HepG2 (cell line): Measurements from ENCODE around the gene ACOT13. TPM values are rescaled to one million over a fixed set of nuclear protein-coding genes. Genes with fewer than 3 reads are reported as not detected.
A peak's percentile ranks its signal among the peaks of the same experiment; 100 is the strongest.

Experiments
- ATAC-seq: fragments of 200-7000 bp; cut with Tn5 transposase; 3 replicates; pipeline ENCODE4 v1.9.1; 2020; ENCODE audit warnings: mild to moderate bottlenecking, moderate library complexity
- BruUV-seq: library from RNA; stranded (reverse); fragments of 400-500 nt; replicated peaks from 2 replicates; lab custom pipeline; 2021; lab: Mats Ljungman, UMichigan
- CTCF ChIA-PET: fragments of 300-600 bp; formaldehyde crosslinking; extraction: SDS; loops from one replicate; lab custom pipeline; 2021; ENCODE audit warnings: low total read pairs, inconsistent platforms, low intra/inter-chr PET ratio; lab: Yijun Ruan, JAX
- POLR2A ChIA-PET: fragments of 350-600 bp; sonication (Branson Sonifier 250); formaldehyde crosslinking; loops from one replicate; lab custom pipeline; 2020; ENCODE audit warnings: antibody characterized with exemption, inconsistent platforms; lab: Yijun Ruan, JAX
- DNase-seq: peaks from one replicate; pipeline ENCODE4 v3.0.0-alpha.2; 2015; ENCODE audit warnings: low spot score
- FAIRE-seq: peaks from 3 replicates; lab custom pipeline; 2011; peaks lifted over from hg19 to GRCh38; lab: Jason Lieb, UNC
- H2AFZ ChIP-seq: one replicate; pipeline ENCODE4 v1.6.1; 2011; ENCODE audit warnings: low read length, inconsistent platforms
- H3K27ac ChIP-seq: fragments of 300-600 bp; 3 replicates; pipeline ENCODE4 v1.8.0; 2011; ENCODE audit warnings: mixed run types, mild to moderate bottlenecking, mixed read lengths, low read length, inconsistent platforms; ENCODE audit not compliant: insufficient read depth; ENCODE audit errors: extremely low read length
- H3K27me3 ChIP-seq, 2 experiments: fragments of 200-600 bp in 1 of 2; 2 replicates in 1 of 2; 3 replicates in 1 of 2; pipeline versions ENCODE4 v1.6.0 to v1.8.0; 2011; ENCODE audit warnings: low read length in 2 of 2, mild to moderate bottlenecking in 2 of 2, moderate library complexity in 2 of 2, inconsistent platforms in 1 of 2; ENCODE audit not compliant: insufficient read depth in 2 of 2, control insufficient read depth in 1 of 2
- H3K36me3 ChIP-seq, 2 experiments: fragments of 200-600 bp in 1 of 2; replicated peaks in 1 of 2; 2 replicates in 1 of 2; 3 replicates in 1 of 2; pipeline versions ENCODE4 v1.5.1 to v1.8.0; 2011; ENCODE audit warnings: low read length in 2 of 2, inconsistent platforms in 1 of 2; ENCODE audit not compliant: insufficient read depth in 2 of 2, control insufficient read depth in 1 of 2
- H3K4me1 ChIP-seq: 2 replicates; pipeline ENCODE4 v1.5.1; 2012; ENCODE audit warnings: low read length, inconsistent platforms; ENCODE audit not compliant: insufficient read depth
- H3K4me2 ChIP-seq: 2 replicates; pipeline ENCODE4 v1.6.0; 2011; ENCODE audit warnings: low read depth, low read length, inconsistent platforms
- H3K4me3 ChIP-seq, 3 experiments: fragments of 200-600 bp in 1 of 3; sonication (generic), shearing (Covaris generic) in 1 of 3; replicated peaks in 1 of 3; 2 replicates each; pipeline ENCODE4 v1.5.1; 2011 to 2016; ENCODE audit warnings: low read length in 3 of 3, inconsistent platforms in 2 of 3, low read depth in 2 of 3, mild to moderate bottlenecking in 2 of 3, control low read depth in 1 of 3, mixed read lengths in 1 of 3; ENCODE audit not compliant: insufficient read depth in 1 of 3
- H3K79me2 ChIP-seq: one replicate; pipeline ENCODE4 v1.6.1; 2011; ENCODE audit warnings: low read length, inconsistent platforms; ENCODE audit not compliant: insufficient read depth
- H3K9ac ChIP-seq: 2 replicates; pipeline ENCODE4 v1.6.0; 2011; ENCODE audit warnings: mild to moderate bottlenecking, low read depth, low read length, inconsistent platforms; ENCODE audit not compliant: insufficient read depth
- H3K9me3 ChIP-seq: 2 replicates; pipeline ENCODE4 v1.5.1; 2012; ENCODE audit warnings: mild to moderate bottlenecking, low read length
- H4K20me1 ChIP-seq: 2 replicates; pipeline ENCODE4 v1.6.0; 2011; ENCODE audit warnings: inconsistent platforms, mild to moderate bottlenecking, low read length, moderate library complexity; ENCODE audit not compliant: insufficient read depth
- ARHGAP35 ChIP-seq: sonication (generic); formaldehyde crosslinking; IDR thresholded peaks from 2 replicates; pipeline ENCODE4 v1.9.0; 2022; ENCODE audit warnings: mild to moderate bottlenecking, inconsistent platforms, moderate library complexity, missing genetic modification reagents, borderline replicate concordance
- FOXK1 ChIP-seq: sonication (generic); formaldehyde crosslinking; IDR thresholded peaks from 2 replicates; pipeline ENCODE4 v1.4.0; 2020; ENCODE audit warnings: low read depth, missing genetic modification reagents, borderline replicate concordance
- IKZF4 ChIP-seq: sonication (generic); formaldehyde crosslinking; IDR thresholded peaks from 2 replicates; pipeline ENCODE4 v1.5.1; 2020; ENCODE audit warnings: borderline replicate concordance, mild to moderate bottlenecking, low read depth, missing genetic modification reagents; ENCODE audit errors: not compliant biosample characterization
- NFE2L1 ChIP-seq: sonication (generic); formaldehyde crosslinking; IDR thresholded peaks from 2 replicates; pipeline ENCODE4 v1.4.0; 2020; ENCODE audit warnings: missing genetic modification reagents, mild to moderate bottlenecking, borderline replicate concordance
- POLR2G ChIP-seq: fragments of 200-400 bp; formaldehyde crosslinking; IDR thresholded peaks from 2 replicates; pipeline ENCODE4 v1.6.1; 2018; ENCODE audit warnings: mild to moderate bottlenecking, low read depth, low read length, moderate library complexity
- SYNCRIP ChIP-seq: fragments of 200-400 bp; formaldehyde crosslinking; IDR thresholded peaks from 2 replicates; pipeline ENCODE4 v1.6.1; 2018; ENCODE audit warnings: mild to moderate bottlenecking, low read depth, low read length; ENCODE audit not compliant: insufficient read depth
- ZNF121 ChIP-seq: sonication (generic); formaldehyde crosslinking; IDR thresholded peaks from 2 replicates; pipeline ENCODE4 v1.5.0; 2020; ENCODE audit warnings: mild to moderate bottlenecking, missing genetic modification reagents
- ZNF367 ChIP-seq: sonication (generic); formaldehyde crosslinking; IDR thresholded peaks from 2 replicates; pipeline ENCODE4 v1.4.0; 2020; ENCODE audit warnings: missing genetic modification reagents, borderline replicate concordance
- WGBS: methylation state at CpG from one replicate; pipeline ENCODE4 v1.1.6; 2017; ENCODE audit warnings: low lambda C conversion rate; 5-methylcytosine and 5-hydroxymethylcytosine counted together
- in situ Hi-C: cut with HindIII; loops from 2 replicates; pipeline ENCODE4 v1.10.0; 2017; ENCODE audit warnings: low pct_unique_long_range_greater_than_20kb; ENCODE audit not compliant: extremely low pct_ligation_motif_present
- intact Hi-C: fragments of 100-400 bp; cut with micrococcal nuclease; formaldehyde crosslinking; loops from one replicate; pipeline ENCODE4 v1.10.0; 2022; ENCODE audit not compliant: unreplicated experiment
- polyA plus RNA-seq, 8 experiments: library from polyadenylated mRNA; depleted of rRNA in 3 of 8; stranded (reverse) in 7 of 8; unstranded in 1 of 8; fragments of >200 nt; fragmentation: Illumina TruSeq in 4 of 8; extraction: Trizol in 4 of 8; gene quantifications; 2 replicates each; pipeline versions ENCODE4 v1.2.1 to v1.2.3, GENCODE V29; 2011 to 2016; ENCODE audit warnings: low read depth in 4 of 8, missing spikeins in 1 of 8, mixed read lengths in 1 of 8; ENCODE audit not compliant: insufficient read depth in 1 of 8
- total RNA-seq, 5 experiments: library from RNA; depleted of rRNA; stranded (reverse); fragments of >200 nt; fragmentation: Illumina TruSeq; extraction: Trizol; gene quantifications; 2 replicates each; pipeline ENCODE4 v1.2.3, GENCODE V29; 2016; ENCODE audit warnings: low read depth in 1 of 5
- TF ChIP-seq, protein P1 (sequence below): IDR thresholded peaks from 2 replicates; pipeline ENCODE4 v1.6.1; 2016; ENCODE audit warnings: control low read depth
- TF ChIP-seq, protein P2 (sequence below): sonication (generic); formaldehyde crosslinking; IDR thresholded peaks from 2 replicates; pipeline ENCODE4 v1.4.0; 2020; ENCODE audit warnings: mild to moderate bottlenecking, low read depth, missing genetic modification reagents

The ACOT13 gene
- total and polyA plus RNA-seq, 2 of the 13 experiments (the other 11 are each of a cell fraction or from before 2014, with no cell fraction given), result 31.5 to 45.1 TPM

DNA sequence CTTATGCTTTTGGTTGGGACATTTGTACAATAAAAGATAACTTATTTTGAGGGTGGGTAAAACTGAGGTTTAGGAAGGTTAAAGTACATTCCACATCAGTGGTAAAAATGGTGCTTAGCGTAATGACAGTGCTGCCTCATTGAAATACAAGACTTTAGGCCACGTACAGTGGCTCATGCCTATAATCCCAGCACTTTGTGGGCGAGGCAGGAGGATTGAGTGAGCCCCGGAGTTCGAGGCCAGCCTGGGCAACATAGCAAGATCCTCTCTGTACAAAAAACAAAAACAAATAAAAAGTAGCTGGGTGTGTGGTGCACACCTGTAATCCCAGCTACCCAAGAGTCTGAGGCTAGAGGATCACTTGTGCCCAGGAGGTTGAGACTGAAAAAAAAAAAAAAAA is 18.6 kb upstream of the ACOT13 start:
- H3K4me1 ChIP-seq, result peaks cover 34% of the 10 kb centered on the region
- WGBS, result 84% methylated on average over 5 of the region's 5 CpGs
- ATAC-seq, result no peak
- no peak overlapping the region for H2AFZ ChIP-seq
- no peaks in the 10 kb centered on the region for H3K9me3 ChIP-seq
- H3K9ac ChIP-seq, result no peak overlapping the region
- POLR2A ChIA-PET, result interaction anchor here (0.6 to 1.2 kb wide), 2 partner anchors 18 to 71 kb away, joined by 3 read pairs; partner anchors contain the start of genes ACOT13, C6orf62 and TDP2
- in situ Hi-C loops, result no loop called here
- TF ChIP-seq SYNCRIP (no peak), ZNF121 (peak; percentile 71)
- TF ChIP-seq, protein P1, sequence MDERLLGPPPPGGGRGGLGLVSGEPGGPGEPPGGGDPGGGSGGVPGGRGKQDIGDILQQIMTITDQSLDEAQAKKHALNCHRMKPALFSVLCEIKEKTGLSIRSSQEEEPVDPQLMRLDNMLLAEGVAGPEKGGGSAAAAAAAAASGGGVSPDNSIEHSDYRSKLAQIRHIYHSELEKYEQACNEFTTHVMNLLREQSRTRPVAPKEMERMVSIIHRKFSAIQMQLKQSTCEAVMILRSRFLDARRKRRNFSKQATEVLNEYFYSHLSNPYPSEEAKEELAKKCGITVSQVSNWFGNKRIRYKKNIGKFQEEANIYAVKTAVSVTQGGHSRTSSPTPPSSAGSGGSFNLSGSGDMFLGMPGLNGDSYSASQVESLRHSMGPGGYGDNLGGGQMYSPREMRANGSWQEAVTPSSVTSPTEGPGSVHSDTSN (CRISPR knock-in tag), result no peak
- TF ChIP-seq, protein P2, sequence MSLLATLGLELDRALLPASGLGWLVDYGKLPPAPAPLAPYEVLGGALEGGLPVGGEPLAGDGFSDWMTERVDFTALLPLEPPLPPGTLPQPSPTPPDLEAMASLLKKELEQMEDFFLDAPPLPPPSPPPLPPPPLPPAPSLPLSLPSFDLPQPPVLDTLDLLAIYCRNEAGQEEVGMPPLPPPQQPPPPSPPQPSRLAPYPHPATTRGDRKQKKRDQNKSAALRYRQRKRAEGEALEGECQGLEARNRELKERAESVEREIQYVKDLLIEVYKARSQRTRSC, result no peak
- TF ChIP-seq, all 625 proteins: peak for 1
- Histone ChIP-seq H3K79me2 (no peaks in the 10 kb centered on the region), H3K36me3 (peaks cover 6 to 18% of the 10 kb centered on the region in 2 experiments; a peak in 4 of 5 replicates), H4K20me1 (no peaks in the 10 kb centered on the region), H3K27ac (no peak overlapping the region), H3K4me3 (no peak overlapping the region), H3K27me3 (0 out of 5 replicates have a peak, but pooled peaks cover 0 to 6% of the 10 kb centered on the region in 2 experiments), H3K4me2 (no peak overlapping the region)
- FAIRE-seq, result no peak
- BruUV-seq, result no TSS peak
- intact Hi-C loops, result loop anchor here (5.0 kb wide), 1 partner anchor 66 kb away; no protein-coding TSS in a partner anchor
- CTCF ChIA-PET, result no interaction called here
- DNase-seq, result no peak

DNA sequence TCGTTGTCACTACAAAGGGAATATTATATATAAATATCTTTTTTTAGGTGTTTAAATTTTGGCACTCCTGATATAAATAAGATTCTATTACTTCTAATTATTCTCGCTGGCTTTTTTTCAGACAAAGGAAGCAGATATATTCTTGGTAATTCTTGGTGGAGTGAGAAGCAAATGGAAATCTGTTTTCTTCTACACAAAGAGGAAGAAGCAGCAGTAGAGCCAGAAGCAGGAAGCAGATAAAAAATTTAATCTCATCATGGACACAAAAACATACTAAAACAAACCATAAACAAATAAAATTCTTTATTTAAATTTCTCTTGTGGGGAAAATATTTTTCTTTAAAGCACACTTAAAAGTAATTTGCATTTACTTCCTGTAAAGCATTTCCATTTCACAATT is 17.2 kb upstream of the ACOT13 start:
- ChIA-PET CTCF (no interaction called here), POLR2A (no interaction called here)
- intact Hi-C loops, result loop anchor here (5.0 kb wide), 1 partner anchor 67 kb away; no protein-coding TSS in a partner anchor

More for the DNA sequence above, 17.2 kb upstream of the ACOT13 start:
- no TSS peak for BruUV-seq
- Histone ChIP-seq H2AFZ (no peak overlapping the region), H3K79me2 (no peaks in the 10 kb centered on the region), H3K9ac (no peak overlapping the region), H3K36me3 (peaks cover 6 to 26% of the 10 kb centered on the region in 2 experiments; a peak in 4 of 5 replicates), H3K9me3 (no peaks in the 10 kb centered on the region), H3K27ac (no peak overlapping the region), H3K4me1 (peaks cover 28% of the 10 kb centered on the region), H3K4me3 (no peak overlapping the region), H3K4me2 (no peak overlapping the region), H3K27me3 (no peaks in the 10 kb centered on the region), H4K20me1 (no peaks in the 10 kb centered on the region)
- in situ Hi-C loops, result no loop called here
- FAIRE-seq (no peak), ATAC-seq (no peak), DNase-seq (no peak)
- 94% methylated on average over 2 of the region's 2 CpGs for WGBS
- TF ChIP-seq NFE2L1 (CRISPR knock-in tag), result no peak
- no peak for TF ChIP-seq ARHGAP35
- TF ChIP-seq IKZF4 (CRISPR knock-in tag), result no peak
- TF ChIP-seq ZNF367 (CRISPR knock-in tag), result no peak
- TF ChIP-seq POLR2G, result no peak
- no peak for TF ChIP-seq FOXK1 (CRISPR knock-in tag)
